ENCODE data around the gene ASPA. TPM values are rescaled to one million over a fixed set of nuclear protein-coding genes. Genes with fewer than 3 reads are reported as not detected.

The ASPA gene
- total and polyA plus RNA-seq, 2 experiments from 2014 or later = 0.13 TPM; not detected in 1

GRCh38 chr17:3539881-3540540 lies 64.2 kb downstream of the ASPA start:
- DNase-seq (ENCODE audit: low spot score) (no peak), ATAC-seq (no peak)
- no peak overlapping the region for H3K4me3 Mint-ChIP-seq
- H3K27ac ChIP-seq (ENCODE audit: low read depth) = no peak overlapping the region
- no peaks in the 10 kb centered on the region for H4K20me1 ChIP-seq (replicated peaks; ENCODE audit: insufficient read depth)
- H3K4me3 ChIP-seq = no peak overlapping the region
- H3K9me3 Mint-ChIP-seq = no peaks in the 10 kb centered on the region
- no peaks in the 10 kb centered on the region for H3F3A ChIP-seq (replicated peaks; ENCODE audit: low read depth)
- H3K4me1 ChIP-seq (ENCODE audit: insufficient read depth) = no peaks in the 10 kb centered on the region; the same call in 1 of the 2 replicates
- no peaks in the 10 kb centered on the region for H3K79me2 ChIP-seq (replicated peaks; ENCODE audit: insufficient read depth)
- no peak overlapping the region for H3K4me2 ChIP-seq
- H3K9me2 ChIP-seq (ENCODE audit: insufficient read depth) = no peaks in the 10 kb centered on the region
- H3K36me3 ChIP-seq (ENCODE audit: insufficient read depth) = no peaks in the 10 kb centered on the region
- no peaks in the 10 kb centered on the region for H3K27me3 ChIP-seq (ENCODE audit: insufficient read depth)
- no peak overlapping the region for H2AFZ ChIP-seq
- H3K27ac Mint-ChIP-seq = no peak overlapping the region
- H3K36me3 Mint-ChIP-seq (ENCODE audit: low read depth) = no peaks in the 10 kb centered on the region; the same call in 2 of the 3 replicates
- peaks cover 18% of the 10 kb centered on the region for H3K27me3 Mint-ChIP-seq (ENCODE audit: insufficient read depth, low read depth, poor library complexity)
- TF ChIP-seq CREB1 (CRISPR knock-in tag; IDR thresholded peaks at IDR 0.05; ENCODE audit: low read depth) (no peak), EZH2 (IDR thresholded peaks at IDR 0.05; ENCODE audit: low read depth, unreplicated experiment) (no peak), POLR2AphosphoS5 (IDR thresholded peaks at IDR 0.05; ENCODE audit: low read depth) (no peak), EZH2phosphoT487 (IDR thresholded peaks at IDR 0.05; ENCODE audit: unreplicated experiment) (no peak)
- H3K4me1 Mint-ChIP-seq = peaks cover 9% of the 10 kb centered on the region

- no peak overlapping the region for H3K27ac ChIP-seq (ENCODE audit: low read depth)
- H2AFZ ChIP-seq = no peak overlapping the region
- H3K79me2 ChIP-seq (replicated peaks; ENCODE audit: insufficient read depth) = no peaks in the 10 kb centered on the region
- H3K4me1 ChIP-seq (ENCODE audit: insufficient read depth) = no peaks in the 10 kb centered on the region
- Mint-ChIP-seq H3K4me3 (no peak overlapping the region), H3K27ac (no peak overlapping the region), H3K27me3 (ENCODE audit: insufficient read depth, low read depth, poor library complexity) (peaks cover 10% of the 10 kb centered on the region), H3K36me3 (ENCODE audit: low read depth) (no peaks in the 10 kb centered on the region; the same call in 2 of the 3 replicates), H3K4me1 (no peaks in the 10 kb centered on the region; the same call in 2 of the 3 replicates), H3K9me3 (no peaks in the 10 kb centered on the region)
- DNase-seq (ENCODE audit: low spot score) = no peak
- no peaks in the 10 kb centered on the region for H3K36me3 ChIP-seq (ENCODE audit: insufficient read depth)
- TF ChIP-seq NANOG (IDR thresholded peaks at IDR 0.05; ENCODE audit: borderline replicate concordance) (no peak), EZH2phosphoT487 (IDR thresholded peaks at IDR 0.05; ENCODE audit: unreplicated experiment) (no peak), STAT1 (IDR thresholded peaks at IDR 0.05; ENCODE audit: unreplicated experiment) (no peak), CREB1 (CRISPR knock-in tag; IDR thresholded peaks at IDR 0.05; ENCODE audit: low read depth) (no peak)
- H3K27me3 ChIP-seq (ENCODE audit: insufficient read depth) = no peaks in the 10 kb centered on the region
- H3K9me2 ChIP-seq (ENCODE audit: insufficient read depth) = no peaks in the 10 kb centered on the region
- no peak overlapping the region for H3K4me2 ChIP-seq
- H4K20me1 ChIP-seq (replicated peaks; ENCODE audit: insufficient read depth) = no peaks in the 10 kb centered on the region
- ATAC-seq = no peak
- H3F3A ChIP-seq (replicated peaks; ENCODE audit: low read depth) = no peaks in the 10 kb centered on the region
- no peak overlapping the region for H3K4me3 ChIP-seq
Observed at GRCh38 chr17:3542410-3543088, 66.8 kb downstream of the ASPA start.

- H3F3A ChIP-seq (replicated peaks; ENCODE audit: low read depth) = no peaks in the 10 kb centered on the region
- H3K27me3 ChIP-seq (ENCODE audit: insufficient read depth) = no peaks in the 10 kb centered on the region
- no peaks in the 10 kb centered on the region for H4K20me1 ChIP-seq (replicated peaks; ENCODE audit: insufficient read depth)
- H3K4me3 Mint-ChIP-seq = no peak overlapping the region
- H3K27ac Mint-ChIP-seq = no peak overlapping the region
- H3K4me1 Mint-ChIP-seq = no peaks in the 10 kb centered on the region; the same call in 2 of the 3 replicates
- no peak overlapping the region for H3K4me3 ChIP-seq
- no peaks in the 10 kb centered on the region for H3K79me2 ChIP-seq (replicated peaks; ENCODE audit: insufficient read depth)
- no peak overlapping the region for H3K4me2 ChIP-seq
- H3K36me3 ChIP-seq (ENCODE audit: insufficient read depth) = no peaks in the 10 kb centered on the region
- DNase-seq (ENCODE audit: low spot score) (no peak), ATAC-seq (no peak)
- no peaks in the 10 kb centered on the region for H3K9me3 Mint-ChIP-seq
- H3K4me1 ChIP-seq (ENCODE audit: insufficient read depth) = no peaks in the 10 kb centered on the region
- no peak overlapping the region for H2AFZ ChIP-seq
- H3K27me3 Mint-ChIP-seq (ENCODE audit: insufficient read depth, low read depth, poor library complexity) = peaks cover 9% of the 10 kb centered on the region
- H3K27ac ChIP-seq (ENCODE audit: low read depth) = no peak overlapping the region
- no peaks in the 10 kb centered on the region for H3K9me2 ChIP-seq (ENCODE audit: insufficient read depth)
- H3K36me3 Mint-ChIP-seq (ENCODE audit: low read depth) = no peaks in the 10 kb centered on the region; the same call in 2 of the 3 replicates
- TF ChIP-seq CTCF (conservative IDR thresholded peaks at IDR 0.05; ENCODE audit: low read depth in 2 of 2) = no peak
- TF ChIP-seq CREB1 (CRISPR knock-in tag; IDR thresholded peaks at IDR 0.05; ENCODE audit: low read depth) = no peak
Observed at GRCh38 chr17:3543453-3543852, 67.7 kb downstream of the ASPA start.

All from GM23338 (cell line).